SK-N-MC (cell line): ENCODE measurements around the gene MAN1C1.

Experiments used
- EZH2 ChIP-seq: fragments of 200-600 bp; sonication (generic); IDR thresholded peaks from one replicate; pipeline ENCODE4 v1.6.1; 2017; ENCODE audit warnings: antibody characterized with exemption
- FOXP2 ChIP-seq: optimal IDR thresholded peaks from 2 replicates; pipeline ENCODE3; 2011; ENCODE audit warnings: mild to moderate bottlenecking, moderate library complexity; ENCODE audit not compliant: insufficient read depth; ENCODE audit errors: extremely low read length, control extremely low read depth
- POLR2AphosphoS5 ChIP-seq: IDR thresholded peaks from 2 replicates; pipeline ENCODE4 v1.6.1; 2012; ENCODE audit warnings: mild to moderate bottlenecking, low read depth, low read length, borderline replicate concordance

DNA sequence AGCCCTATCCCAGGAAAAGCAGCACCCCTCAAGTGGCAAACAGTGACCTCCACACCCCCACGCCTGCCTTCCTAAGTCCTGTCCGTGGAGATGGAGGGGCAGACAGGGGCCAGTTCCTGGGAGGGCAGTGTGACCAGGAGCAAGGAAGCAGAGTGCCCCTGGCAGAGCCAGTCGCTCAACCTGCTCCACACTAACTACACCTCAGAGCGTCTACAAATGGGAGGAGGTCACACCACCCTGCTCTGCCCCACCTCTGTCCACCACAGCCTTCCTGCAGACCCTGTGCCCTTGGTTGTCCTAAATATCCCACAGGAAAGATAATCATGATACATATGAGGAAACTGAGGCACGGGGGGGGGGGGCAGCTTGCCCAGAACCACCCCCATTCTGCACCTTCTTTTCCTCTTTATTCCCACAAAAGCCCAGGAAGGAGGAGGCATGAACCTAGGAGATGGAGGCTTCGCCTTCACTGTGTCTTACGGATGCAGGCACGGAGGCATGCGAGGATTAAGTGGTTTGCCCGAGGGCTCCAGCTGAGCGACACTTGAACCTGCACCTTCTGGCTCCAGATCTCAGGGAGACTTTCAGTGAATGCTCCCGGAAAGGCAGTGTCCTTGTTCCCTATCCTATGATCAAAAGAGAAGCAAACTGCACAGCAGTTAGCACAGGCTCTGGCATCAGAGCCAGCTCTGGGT is 140.7 kb downstream of the MAN1C1 start:
- TF ChIP-seq EZH2: no peak
- TF ChIP-seq POLR2AphosphoS5: no peak
- TF ChIP-seq FOXP2: no peak
